NCI-H69 (cell line): ENCODE data around the gene RIPPLY3.
A peak's percentile ranks its signal among the peaks of the same experiment; 100 is the strongest.

Experiments used
- DNase-seq: peaks from one replicate; lab custom pipeline; 2025; lab: John Stamatoyannopoulos, UW

The RIPPLY3 gene

DNA sequence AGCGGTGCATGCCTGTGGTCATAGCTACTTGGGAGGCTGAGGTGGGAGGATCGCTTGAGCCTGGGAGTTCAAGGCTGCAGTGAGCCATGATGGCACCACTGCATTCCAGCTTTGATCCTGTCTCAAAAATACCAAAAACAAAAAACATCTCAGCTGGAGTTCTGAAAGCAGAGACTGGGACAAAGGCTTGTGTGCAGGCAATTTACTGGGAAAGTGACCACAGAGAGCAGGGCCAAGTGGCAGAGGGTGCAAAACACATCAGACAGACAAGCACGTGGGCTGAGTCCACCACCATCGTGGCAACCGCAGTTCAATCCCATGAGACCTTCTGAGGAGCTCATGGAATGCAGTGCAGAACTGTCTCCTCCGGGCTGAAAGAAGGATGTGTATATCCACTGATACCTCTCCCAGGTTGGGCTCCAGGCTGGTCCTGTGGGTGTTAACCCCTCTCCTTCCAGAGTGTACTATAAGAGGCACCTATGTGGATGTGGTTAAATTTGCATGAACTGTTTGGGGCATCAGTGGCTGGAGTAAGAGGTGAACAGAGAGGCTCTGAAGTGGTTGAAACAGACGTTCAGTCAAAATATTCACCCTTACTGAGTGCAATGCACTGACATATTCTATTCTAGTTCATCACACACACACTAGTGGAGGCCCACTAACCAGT is 55.6 kb downstream of the RIPPLY3 start:
- peak; percentile 24 for DNase-seq

GRCh38 chr21:37062593-37062935 is 56.1 kb downstream of the RIPPLY3 start:
- DNase-seq, result no peak

DNA sequence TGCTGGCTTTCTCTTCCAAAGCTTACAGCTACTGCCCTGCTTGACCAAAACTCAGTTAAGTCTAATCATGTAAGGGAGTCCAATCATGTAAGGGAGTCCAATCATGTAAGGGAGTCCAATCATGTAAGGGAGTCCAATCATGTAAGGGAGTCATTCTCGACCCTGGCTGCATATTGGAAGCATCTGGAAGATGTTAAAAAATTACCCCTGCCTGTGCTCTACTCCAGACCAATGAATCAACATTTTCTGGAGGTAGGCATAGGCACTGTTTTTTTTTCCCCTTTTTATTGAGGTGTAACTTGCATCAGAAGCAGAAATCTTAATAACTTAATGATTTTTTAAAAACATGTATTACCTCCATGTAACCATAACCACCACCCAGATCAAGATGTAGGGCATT is 56.9 kb downstream of the RIPPLY3 start:
- DNase-seq, result no peak

DNA sequence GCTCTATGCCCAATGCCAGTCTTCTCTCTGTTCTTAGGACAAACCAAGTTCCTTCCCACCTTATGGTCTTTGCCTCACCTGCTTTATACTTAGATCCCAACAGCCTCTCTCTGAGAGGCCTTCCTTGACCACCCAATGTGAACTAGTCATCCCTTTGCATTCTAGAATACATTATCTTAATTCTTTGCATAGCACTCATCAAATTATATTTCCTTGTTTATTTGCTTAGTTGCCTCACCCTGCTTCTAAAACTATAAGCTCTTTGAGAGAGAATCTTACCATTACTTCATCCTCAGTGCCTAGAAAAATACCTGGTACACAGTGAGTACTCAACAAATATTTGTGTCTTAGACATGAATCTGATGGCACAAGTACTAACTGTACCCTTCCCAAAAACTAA is 58.3 kb downstream of the RIPPLY3 start:
- no peak for DNase-seq

DNA sequence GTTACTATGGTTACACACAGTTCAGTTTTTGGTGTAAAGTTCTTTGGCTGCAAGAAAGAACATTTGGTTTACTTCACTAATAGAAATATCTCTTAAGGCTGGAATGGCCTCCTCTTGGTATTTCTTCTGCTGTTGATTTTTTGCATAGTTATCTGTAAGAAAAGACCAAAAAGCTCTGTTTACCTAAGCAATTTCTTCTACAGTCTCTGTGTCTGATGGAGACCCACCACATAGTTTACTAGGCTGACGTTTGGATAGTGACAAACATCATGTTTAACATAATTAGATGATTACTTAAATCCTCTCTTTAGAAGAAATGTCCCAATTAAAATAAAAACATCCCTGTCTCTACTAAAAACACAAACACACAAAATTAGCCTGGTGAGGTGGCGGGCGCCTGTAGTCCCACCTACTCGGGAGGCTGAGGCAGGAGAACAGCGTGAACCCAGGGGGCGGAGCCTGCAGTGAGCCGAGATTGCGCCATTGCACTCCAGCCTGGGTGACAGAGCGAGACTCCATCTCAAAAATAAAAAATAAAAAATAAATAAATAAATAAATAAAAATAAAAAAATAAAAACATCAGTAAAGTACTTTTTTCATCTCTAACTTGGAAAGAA is 59.2 kb downstream of the RIPPLY3 start:
- no peak for DNase-seq
